Endothelial cell (in vitro differentiated cells): ENCODE measurements around the gene DCD. TPM values are rescaled to one million over a fixed set of nuclear protein-coding genes. Genes with fewer than 3 reads are reported as not detected.
A peak's percentile ranks its signal among the peaks of the same experiment; 100 is the strongest.

Source experiments
- DNase-seq: peaks from one replicate; pipeline ENCODE4 v3.0.0; 2021; ENCODE audit warnings: low spot score
- H3K27ac Mint-ChIP-seq: one replicate; pipeline ENCODE4 v1.8.0; 2021; ENCODE audit warnings: mixed read lengths, inconsistent platforms; ENCODE audit not compliant: unreplicated experiment
- H3K27me3 Mint-ChIP-seq: one replicate; pipeline ENCODE4 v1.8.0; 2021; ENCODE audit warnings: mild to moderate bottlenecking, moderate library complexity, mixed read lengths, inconsistent platforms; ENCODE audit not compliant: unreplicated experiment
- H3K36me3 Mint-ChIP-seq: one replicate; pipeline ENCODE4 v1.8.0; 2021; ENCODE audit warnings: mild to moderate bottlenecking, low read depth, mixed read lengths, inconsistent platforms; ENCODE audit not compliant: unreplicated experiment
- H3K4me1 Mint-ChIP-seq: one replicate; pipeline ENCODE4 v1.8.0; 2021; ENCODE audit warnings: mild to moderate bottlenecking, mixed read lengths, inconsistent platforms; ENCODE audit not compliant: unreplicated experiment
- H3K4me3 Mint-ChIP-seq: one replicate; pipeline ENCODE4 v1.8.0; 2021; ENCODE audit warnings: mild to moderate bottlenecking, mixed read lengths, inconsistent platforms; ENCODE audit not compliant: unreplicated experiment
- H3K9me3 Mint-ChIP-seq: one replicate; pipeline ENCODE4 v1.8.0; 2021; ENCODE audit warnings: mixed read lengths, inconsistent platforms; ENCODE audit not compliant: unreplicated experiment
- CTCF ChIP-seq: fragments of 200-600 bp; sonication (generic); IDR thresholded peaks from one replicate; pipeline ENCODE4 v1.5.0; 2021; ENCODE audit warnings: antibody characterized with exemption; ENCODE audit not compliant: unreplicated experiment
- total RNA-seq: library from RNA; stranded (reverse); fragmentation: NEBNext Ultra II Directional; extraction: Animal tissue kit (Norgen Biotek cat#: 25700); gene quantifications from one replicate; pipeline ENCODE4 v1.2.1, GENCODE V29; 2021; ENCODE audit not compliant: unreplicated experiment

Gene DCD
- total RNA-seq, 1 donor from 2014 or later, result not detected

GRCh38 chr12:54601841-54602240 is 46.3 kb downstream of the DCD start:
- no peak for DNase-seq
- H3K4me1 Mint-ChIP-seq, result no peaks in the 10 kb centered on the region
- H3K4me3 Mint-ChIP-seq, result no peak overlapping the region
- no peak overlapping the region for H3K27ac Mint-ChIP-seq
- H3K27me3 Mint-ChIP-seq, result peaks cover 2% of the 10 kb centered on the region
- no peaks in the 10 kb centered on the region for H3K9me3 Mint-ChIP-seq
- H3K36me3 Mint-ChIP-seq, result no peaks in the 10 kb centered on the region
- TF ChIP-seq CTCF, result no peak

- Mint-ChIP-seq H3K4me3 (no peak overlapping the region), H3K9me3 (no peaks in the 10 kb centered on the region), H3K27ac (no peak overlapping the region), H3K27me3 (peaks cover 1% of the 10 kb centered on the region), H3K4me1 (no peaks in the 10 kb centered on the region), H3K36me3 (no peaks in the 10 kb centered on the region)
- TF ChIP-seq CTCF, result no peak
- DNase-seq, result no peak
Measured at GRCh38 chr12:54598970-54599369, 49.2 kb downstream of the DCD start.

- peak; percentile 73 for TF ChIP-seq CTCF
- Mint-ChIP-seq H3K27ac (peak overlapping the region; percentile 15), H3K9me3 (no peaks in the 10 kb centered on the region), H3K36me3 (no peaks in the 10 kb centered on the region), H3K4me1 (no peaks in the 10 kb centered on the region), H3K27me3 (peaks cover 1% of the 10 kb centered on the region), H3K4me3 (no peak overlapping the region)
- peak; percentile 77 for DNase-seq
Measured at GRCh38 chr12:54596526-54596946, 51.6 kb downstream of the DCD start.

GRCh38 chr12:54595471-54595870 is 52.7 kb downstream of the DCD start:
- no peaks in the 10 kb centered on the region for H3K9me3 Mint-ChIP-seq
- DNase-seq, result no peak
- H3K4me1 Mint-ChIP-seq, result no peaks in the 10 kb centered on the region
- TF ChIP-seq CTCF, result no peak
- no peak overlapping the region for H3K27ac Mint-ChIP-seq
- no peak overlapping the region for H3K4me3 Mint-ChIP-seq
- H3K36me3 Mint-ChIP-seq, result no peaks in the 10 kb centered on the region
- H3K27me3 Mint-ChIP-seq, result peaks cover 1% of the 10 kb centered on the region

Other genes starting within 250 kb of the DCD start
- gene ITGA5, start 229.1 kb downstream of the DCD start, total RNA-seq, result 688 TPM
- not detected for gene GTSF1, start 174.8 kb downstream of the DCD start, total RNA-seq
- 3.3 TPM for gene NCKAP1L, start 150.6 kb downstream of the DCD start, total RNA-seq
- 4.1 TPM for gene PDE1B, start 98.8 kb downstream of the DCD start, total RNA-seq
- gene PPP1R1A, start 59.7 kb downstream of the DCD start, total RNA-seq, result 1.3 TPM
- gene LACRT, start 13.5 kb downstream of the DCD start, total RNA-seq, result not detected
- 15.4 TPM for gene MUCL1, start 206.2 kb upstream of the DCD start, total RNA-seq